Stimulated activated CD8-positive, alpha-beta memory T cell treated with anti-CD3 and anti-CD28 coated beads, Interleukin-4, amount 100 ng/mL, for 1 hour (primary cell): Measurements from ENCODE around the gene SYCP2L.
A peak's percentile ranks its signal among the peaks of the same experiment; 100 is the strongest.
"Not testable (repeated sequence)": the region's sequence is repeated elsewhere in the genome, so short reads cannot be mapped to it uniquely, and the experiment has no call there.

Experiments
- DNase-seq, 2 donors: peaks; one replicate each; pipeline ENCODE4 v3.0.0-alpha.2; 2020; ENCODE audit warnings: low read depth in 2 of 2, low spot score in 1 of 2

The SYCP2L gene

DNA sequence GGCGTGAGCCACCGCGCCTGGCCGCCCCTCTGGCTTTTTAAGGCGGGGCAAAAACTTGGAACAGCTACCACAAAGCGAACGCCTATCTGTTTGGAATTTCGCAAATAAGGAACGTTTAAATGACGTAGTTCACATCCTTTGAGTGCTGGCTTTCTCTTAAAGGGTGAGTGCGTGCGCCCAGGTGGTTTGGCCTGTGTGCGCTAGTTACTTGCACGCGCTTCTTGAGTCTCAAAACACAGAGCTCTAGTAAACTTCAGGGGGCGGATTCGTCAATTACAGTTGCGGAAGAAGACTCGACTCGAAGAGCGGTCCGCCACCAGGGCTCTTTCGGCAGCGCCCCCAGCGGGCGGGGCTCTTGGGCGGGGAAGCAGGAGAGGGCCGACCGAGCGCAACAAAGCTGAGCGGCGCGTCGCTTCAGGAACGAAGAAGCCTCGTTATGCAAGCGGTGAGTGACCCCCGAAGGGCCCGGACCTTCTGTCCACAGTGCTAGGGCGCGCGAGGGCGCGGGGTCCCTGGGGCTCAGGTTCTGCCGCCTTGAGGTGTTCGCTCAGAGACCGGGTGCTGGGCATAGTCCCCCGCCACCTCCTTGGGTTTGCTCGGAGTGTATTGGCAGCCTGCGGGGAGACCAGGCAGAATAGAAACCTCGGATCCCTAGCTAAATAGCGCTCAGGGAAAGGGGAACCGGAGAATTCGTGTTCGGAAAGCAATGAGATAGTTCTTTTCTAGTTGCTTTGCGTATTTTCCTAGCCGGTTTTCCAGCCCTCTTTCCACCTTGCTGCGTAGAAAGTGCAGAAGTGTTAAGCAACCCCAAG lies at the start of gene SYCP2L:
SYCP2L (plus strand) TSS at position 362 of the 812 bp plus-strand sequence; CDS start at position 437, 75 bp downstream.
- DNase-seq: no peak

- DNase-seq: no peak
These were observed 49.2 kb upstream of the SYCP2L start for GRCh38 chr6:10837622-10837994.

- peak; percentile 55 to 66 for DNase-seq
These were observed 48.7 kb upstream of the SYCP2L start, which contains the start of gene MAK for GRCh38 chr6:10837995-10838793. TSS of gene MAK (minus strand) at chr6:10838539. CDS start at chr6:10830648, 7,891 bp downstream.

GRCh38 chr6:10838794-10839333 lies 48.0 kb upstream of the SYCP2L start:
- no peak for DNase-seq

DNA sequence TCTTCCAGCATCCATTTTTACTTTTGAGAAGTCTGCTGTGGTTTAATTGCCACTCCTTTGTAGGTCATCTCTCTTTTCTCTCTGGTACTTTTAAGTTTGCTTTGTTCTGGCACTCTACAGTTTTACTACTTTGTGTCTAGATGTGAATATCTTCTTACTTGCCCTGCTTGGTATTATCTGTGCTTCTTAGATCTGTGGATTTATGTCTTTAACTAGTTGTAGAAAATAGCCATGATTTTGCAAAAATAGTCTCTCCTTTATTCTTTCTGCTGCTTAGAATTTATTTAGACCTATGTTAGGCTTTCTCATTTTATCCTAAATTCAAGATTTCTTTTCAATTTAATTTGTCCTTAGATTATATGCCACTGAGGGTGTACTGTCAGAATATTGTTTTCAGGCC lies 43.3 kb upstream of the SYCP2L start:
- no peak for DNase-seq

- DNase-seq: no peak
These were observed 39.2 kb upstream of the SYCP2L start for GRCh38 chr6:10847684-10848083.

DNA sequence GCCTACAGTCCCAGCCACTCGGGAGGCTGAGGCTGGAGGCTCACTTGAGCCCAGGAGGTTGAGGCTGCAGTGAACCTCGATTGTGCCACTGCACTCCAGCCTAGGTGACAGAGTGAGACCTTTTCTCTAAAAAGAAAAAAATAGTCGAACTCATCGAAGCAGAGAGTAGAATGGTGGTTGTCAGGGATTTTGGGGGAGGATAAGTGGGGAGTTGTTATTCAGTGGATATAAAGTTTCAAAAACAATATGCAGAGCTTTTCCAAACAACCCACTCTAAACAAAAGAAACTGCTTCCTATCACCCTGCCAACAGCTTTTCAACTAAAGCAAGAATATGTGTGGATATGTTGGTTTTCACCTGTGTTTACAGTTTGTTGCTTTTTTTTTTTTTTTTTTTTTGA lies 37.0 kb upstream of the SYCP2L start:
- no peak for DNase-seq

GRCh38 chr6:10850728-10851127 lies 36.1 kb upstream of the SYCP2L start:
- DNase-seq: no peak

GRCh38 chr6:10852361-10852960 lies 34.4 kb upstream of the SYCP2L start:
- DNase-seq: no peak

DNA sequence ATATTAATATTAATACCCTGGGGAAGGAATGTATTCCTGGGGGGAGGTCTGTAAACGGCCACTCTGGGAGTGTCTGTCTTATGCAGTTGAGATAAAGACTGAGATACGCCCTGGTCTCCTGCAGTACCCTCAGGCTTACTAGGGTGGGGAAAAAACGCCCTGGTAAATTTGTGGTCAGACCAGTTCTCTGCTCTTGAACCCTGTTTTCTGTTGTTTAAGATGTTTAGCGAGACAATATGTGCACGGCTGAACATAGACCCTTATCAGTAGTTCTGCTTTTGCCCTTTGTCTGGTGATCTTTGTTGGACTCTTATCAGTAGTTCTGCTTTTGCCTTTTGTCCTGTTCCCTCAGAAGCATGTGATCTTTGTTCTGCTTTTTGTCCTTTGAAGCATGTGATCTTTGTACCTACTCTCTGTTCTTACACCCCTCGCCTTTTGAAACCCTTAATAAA lies 33.0 kb upstream of the SYCP2L start:
- DNase-seq: not testable (repeated sequence)

- DNase-seq: no peak
These were observed 31.8 kb upstream of the SYCP2L start for GRCh38 chr6:10854922-10855632.

GRCh38 chr6:10857259-10857658 lies 29.6 kb upstream of the SYCP2L start:
- no peak for DNase-seq

GRCh38 chr6:10861086-10861485 lies 25.8 kb upstream of the SYCP2L start:
- DNase-seq: no peak

DNA sequence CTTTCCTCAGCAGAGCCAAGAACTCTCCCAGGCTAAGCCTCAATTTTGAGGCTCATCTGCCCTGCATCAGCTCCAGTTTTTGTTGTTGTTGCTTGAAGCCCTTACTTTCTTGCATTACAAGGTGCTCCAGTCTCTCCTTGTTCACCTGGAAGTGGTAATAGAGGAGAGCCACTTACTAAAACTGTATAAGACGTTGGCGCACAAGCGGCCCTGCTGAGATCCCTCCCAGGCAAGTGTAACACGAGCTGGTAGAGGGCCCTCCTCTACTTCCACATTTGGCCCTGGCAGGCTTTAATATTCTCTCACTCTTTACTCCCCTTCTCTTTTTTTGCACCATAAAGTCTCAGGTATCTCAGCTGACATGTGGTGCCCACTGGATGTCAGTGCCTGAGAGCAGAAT lies 24.5 kb upstream of the SYCP2L start:
- DNase-seq: no peak

DNA sequence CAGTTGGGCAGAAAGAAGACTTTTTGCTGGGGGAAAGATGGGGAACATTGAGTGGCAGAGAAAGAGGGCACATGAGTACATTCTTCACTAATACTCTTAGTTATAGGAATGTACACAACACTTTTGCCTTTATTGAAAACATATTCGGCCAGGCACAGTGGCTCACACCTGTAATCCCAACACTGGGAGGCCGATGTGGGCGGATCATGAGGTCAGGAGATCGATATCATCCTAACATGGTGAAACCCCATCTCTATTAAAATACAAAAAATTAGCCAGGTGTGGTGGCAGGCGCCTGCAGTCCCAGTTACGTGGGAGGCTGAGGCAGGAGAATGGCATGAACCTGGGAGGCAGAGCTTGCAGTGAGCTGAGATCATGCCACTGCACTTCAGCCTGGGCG lies 23.8 kb upstream of the SYCP2L start:
- not testable (repeated sequence) for DNase-seq

DNA sequence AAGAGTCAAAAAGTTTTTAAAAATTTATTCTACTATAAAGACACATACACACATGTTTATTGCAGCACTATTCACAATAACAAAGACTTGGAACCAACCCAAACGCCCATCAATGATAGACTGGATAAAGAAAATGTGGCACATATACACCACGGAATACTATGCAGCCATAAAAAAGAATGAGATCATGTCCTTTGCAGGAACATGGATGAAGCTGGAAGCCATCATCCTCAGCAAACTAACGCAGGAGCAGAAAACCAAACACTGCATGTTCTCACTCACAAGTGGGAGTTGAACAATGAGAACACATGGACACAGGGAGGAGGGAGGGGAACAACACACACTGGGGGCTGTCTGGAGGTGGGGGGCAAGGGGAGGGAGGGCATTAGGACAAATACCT lies 20.1 kb upstream of the SYCP2L start:
- DNase-seq: not testable (repeated sequence)

DNA sequence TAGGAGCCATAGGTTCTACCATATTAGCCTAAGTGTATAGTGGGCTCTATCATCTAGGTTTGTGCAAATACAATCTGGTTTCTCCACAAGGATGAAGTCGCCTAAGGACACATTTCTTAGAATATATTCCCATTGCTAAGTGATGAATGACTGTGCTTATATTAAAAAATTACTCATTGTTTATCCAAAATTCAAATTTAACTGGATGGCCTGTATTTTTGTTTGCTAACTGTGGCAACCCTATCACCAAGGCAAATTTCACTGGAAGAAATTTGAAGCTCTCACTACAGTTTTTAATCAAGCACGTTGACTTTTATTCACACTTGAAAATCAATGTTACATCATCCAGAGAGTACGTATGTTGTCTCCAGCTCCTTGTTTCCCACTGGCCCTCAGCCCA lies 18.9 kb upstream of the SYCP2L start:
- no peak for DNase-seq

DNA sequence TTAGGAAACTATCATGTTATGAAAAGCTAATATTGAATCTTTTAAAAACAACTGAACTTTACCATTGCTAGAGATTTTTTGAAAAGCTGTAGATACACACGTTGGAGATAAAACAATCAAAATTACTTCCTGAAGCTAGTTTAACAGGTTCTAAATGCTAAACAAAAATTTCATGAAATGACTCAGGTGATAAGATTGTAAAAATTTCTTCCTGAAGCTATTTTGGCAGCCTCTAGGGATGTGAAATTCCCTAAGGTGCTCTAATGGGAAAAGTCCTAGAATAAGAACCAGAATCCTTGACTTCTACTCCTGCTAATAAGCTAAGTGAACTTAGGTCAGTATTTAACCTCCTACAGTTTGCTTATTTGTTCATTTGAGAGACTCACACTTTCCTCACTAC lies 13.5 kb upstream of the SYCP2L start:
- DNase-seq: no peak

DNA sequence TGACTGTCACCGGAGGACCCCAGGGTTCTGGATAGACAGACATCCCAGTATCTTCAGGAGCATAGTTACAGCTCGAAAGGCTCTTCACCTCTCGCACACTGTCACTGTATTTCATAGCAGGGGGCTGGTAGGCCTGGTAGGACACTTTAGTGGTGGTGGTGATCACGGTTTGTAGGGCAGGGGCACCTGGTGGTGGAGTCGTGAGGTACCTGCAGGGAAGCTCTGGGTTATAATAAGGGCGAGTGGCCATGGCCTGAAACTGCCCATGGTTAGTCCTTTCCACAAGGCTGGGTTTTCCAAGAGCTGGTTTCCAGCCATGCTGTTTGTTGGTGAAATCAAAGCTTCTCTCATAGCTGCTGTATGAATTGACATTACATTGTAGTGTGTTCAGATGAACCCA lies 12.6 kb upstream of the SYCP2L start:
- DNase-seq: no peak

DNA sequence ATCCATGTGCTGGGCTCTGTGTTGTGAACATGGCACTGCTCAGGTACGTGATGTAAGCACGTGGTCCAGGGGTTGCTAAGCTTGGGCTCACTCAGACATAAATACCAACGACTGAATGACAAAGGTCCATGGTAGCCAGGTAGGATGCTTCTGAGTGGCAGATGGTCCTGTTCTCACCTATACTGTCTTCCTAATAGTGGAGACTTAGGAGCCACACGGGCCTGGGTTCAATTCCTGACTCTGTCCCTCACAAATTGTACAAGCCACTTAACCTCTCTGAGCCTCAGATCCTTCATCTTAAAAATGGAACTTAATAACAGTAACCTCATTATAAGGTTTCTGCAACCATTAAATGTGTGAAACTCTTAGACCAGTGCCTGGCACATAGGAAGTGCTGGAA lies 11.8 kb upstream of the SYCP2L start:
- no peak for DNase-seq

- DNase-seq: no peak
These were observed 9.8 kb upstream of the SYCP2L start for GRCh38 chr6:10877012-10877411.
